ENCODE measurements around the gene COG1.

DNA sequence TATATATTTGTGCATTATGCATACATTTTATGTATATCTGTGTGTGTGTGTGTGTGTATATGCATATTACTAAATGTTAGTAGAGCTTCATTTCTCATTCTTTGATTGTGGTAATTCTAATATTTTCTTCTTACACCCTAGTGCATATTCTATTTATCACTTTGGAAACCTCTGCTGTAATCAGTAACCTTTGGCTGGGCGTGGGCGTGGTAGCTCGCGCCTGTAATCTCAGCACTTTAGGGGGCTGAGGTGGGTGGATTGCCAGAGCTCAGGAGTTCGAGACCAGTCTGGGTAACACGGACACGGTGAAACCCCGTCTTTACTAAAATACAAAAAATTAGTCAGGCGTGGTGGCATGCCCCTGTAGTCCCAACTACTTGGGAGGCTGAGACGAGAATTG lies 41.9 kb downstream of the COG1 start:
- TF ChIP-seq, protein P1, sequence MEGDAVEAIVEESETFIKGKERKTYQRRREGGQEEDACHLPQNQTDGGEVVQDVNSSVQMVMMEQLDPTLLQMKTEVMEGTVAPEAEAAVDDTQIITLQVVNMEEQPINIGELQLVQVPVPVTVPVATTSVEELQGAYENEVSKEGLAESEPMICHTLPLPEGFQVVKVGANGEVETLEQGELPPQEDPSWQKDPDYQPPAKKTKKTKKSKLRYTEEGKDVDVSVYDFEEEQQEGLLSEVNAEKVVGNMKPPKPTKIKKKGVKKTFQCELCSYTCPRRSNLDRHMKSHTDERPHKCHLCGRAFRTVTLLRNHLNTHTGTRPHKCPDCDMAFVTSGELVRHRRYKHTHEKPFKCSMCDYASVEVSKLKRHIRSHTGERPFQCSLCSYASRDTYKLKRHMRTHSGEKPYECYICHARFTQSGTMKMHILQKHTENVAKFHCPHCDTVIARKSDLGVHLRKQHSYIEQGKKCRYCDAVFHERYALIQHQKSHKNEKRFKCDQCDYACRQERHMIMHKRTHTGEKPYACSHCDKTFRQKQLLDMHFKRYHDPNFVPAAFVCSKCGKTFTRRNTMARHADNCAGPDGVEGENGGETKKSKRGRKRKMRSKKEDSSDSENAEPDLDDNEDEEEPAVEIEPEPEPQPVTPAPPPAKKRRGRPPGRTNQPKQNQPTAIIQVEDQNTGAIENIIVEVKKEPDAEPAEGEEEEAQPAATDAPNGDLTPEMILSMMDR (conservative IDR thresholded peaks at IDR 0.05 in 1 of 2, IDR thresholded peaks at IDR 0.05 in 1 of 2; ENCODE audit: low read depth in 1 of 2, low read length in 2 of 2) = no peak
- no peak for TF ChIP-seq EZH2 (IDR thresholded peaks at IDR 0.05; ENCODE audit: low read length, missing control alignments)

All from fibroblast of lung (primary cell).